ENCODE measurements around the gene MAST1.

Gene MAST1

DNA sequence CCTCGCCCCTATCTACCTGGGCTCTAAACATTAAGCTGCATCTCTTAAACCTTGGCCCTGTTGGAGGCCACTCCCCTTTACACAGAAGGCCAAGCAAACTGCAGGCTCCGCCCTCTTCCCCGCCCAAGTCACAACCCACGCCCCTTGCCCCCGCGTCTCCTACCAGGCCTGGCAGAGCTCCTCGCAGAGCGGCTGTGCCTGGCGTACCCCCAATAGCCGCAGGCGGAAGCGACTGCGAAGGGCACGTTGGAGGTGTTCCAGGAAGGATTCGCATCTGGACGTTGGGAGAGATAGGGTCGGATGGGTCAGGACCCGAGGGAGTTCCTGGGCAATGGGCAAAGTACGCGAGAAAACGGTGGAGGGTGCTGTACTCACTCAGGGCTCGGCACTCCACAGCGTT, 9.8 kb upstream of the MAST1 start (continued):
- TF ChIP-seq ZNF48 (tag by site-specific recombination; IDR thresholded peaks at IDR 0.05) (no peak), ZNF174 (tag by site-specific recombination; IDR thresholded peaks at IDR 0.05) (no peak), MYNN (tag by site-specific recombination; IDR thresholded peaks at IDR 0.05; ENCODE audit: borderline replicate concordance) (no peak), ZNF37A (tag by site-specific recombination; IDR thresholded peaks at IDR 0.05) (no peak), BCL6B (tag by site-specific recombination; IDR thresholded peaks at IDR 0.05) (no peak), ZNF596 (tag by site-specific recombination; IDR thresholded peaks at IDR 0.05) (no peak), ZNF350 (tag by site-specific recombination; IDR thresholded peaks at IDR 0.05) (no peak), ZBTB7A (tag by site-specific recombination; IDR thresholded peaks at IDR 0.05; ENCODE audit: low read depth) (no peak), ZNF600 (tag by site-specific recombination; IDR thresholded peaks at IDR 0.05) (peak; percentile 79), ZNF560 (tag by site-specific recombination; IDR thresholded peaks at IDR 0.05; ENCODE audit: borderline replicate concordance) (no peak), ZBTB17 (tag by site-specific recombination; IDR thresholded peaks at IDR 0.05) (peak; percentile 94), OSR2 (tag by site-specific recombination; IDR thresholded peaks at IDR 0.05) (no peak), GLIS2 (tag by site-specific recombination; IDR thresholded peaks at IDR 0.05) (0 out of 2 replicates have a peak, but pooled peaks have one; percentile 23), GLIS1 (tag by site-specific recombination; IDR thresholded peaks at IDR 0.05) (no peak), SP3 (tag by site-specific recombination; IDR thresholded peaks at IDR 0.05) (peak; percentile 73), ZNF473 (tag by site-specific recombination; IDR thresholded peaks at IDR 0.05) (no peak), ZNF707 (tag by site-specific recombination; IDR thresholded peaks at IDR 0.05) (no peak), ZNF112 (tag by site-specific recombination; IDR thresholded peaks at IDR 0.05) (no peak), ZNF670 (tag by site-specific recombination; IDR thresholded peaks at IDR 0.05; ENCODE audit: low read depth) (no peak), ZNF514 (tag by site-specific recombination; IDR thresholded peaks at IDR 0.05) (no peak), KLF9 (tag by site-specific recombination; IDR thresholded peaks at IDR 0.05; ENCODE audit: low read depth) (peak; percentile 68; the same call in 1 of the 2 replicates), ZSCAN23 (tag by site-specific recombination; IDR thresholded peaks at IDR 0.05) (no peak), ZEB2 (tag by site-specific recombination; IDR thresholded peaks at IDR 0.05) (peak; percentile 18; the same call in 1 of the 2 replicates), KLF8 (tag by site-specific recombination; IDR thresholded peaks at IDR 0.05) (0 out of 2 replicates have a peak, but pooled peaks have one; percentile 23)
- TF ChIP-seq, protein P1, sequence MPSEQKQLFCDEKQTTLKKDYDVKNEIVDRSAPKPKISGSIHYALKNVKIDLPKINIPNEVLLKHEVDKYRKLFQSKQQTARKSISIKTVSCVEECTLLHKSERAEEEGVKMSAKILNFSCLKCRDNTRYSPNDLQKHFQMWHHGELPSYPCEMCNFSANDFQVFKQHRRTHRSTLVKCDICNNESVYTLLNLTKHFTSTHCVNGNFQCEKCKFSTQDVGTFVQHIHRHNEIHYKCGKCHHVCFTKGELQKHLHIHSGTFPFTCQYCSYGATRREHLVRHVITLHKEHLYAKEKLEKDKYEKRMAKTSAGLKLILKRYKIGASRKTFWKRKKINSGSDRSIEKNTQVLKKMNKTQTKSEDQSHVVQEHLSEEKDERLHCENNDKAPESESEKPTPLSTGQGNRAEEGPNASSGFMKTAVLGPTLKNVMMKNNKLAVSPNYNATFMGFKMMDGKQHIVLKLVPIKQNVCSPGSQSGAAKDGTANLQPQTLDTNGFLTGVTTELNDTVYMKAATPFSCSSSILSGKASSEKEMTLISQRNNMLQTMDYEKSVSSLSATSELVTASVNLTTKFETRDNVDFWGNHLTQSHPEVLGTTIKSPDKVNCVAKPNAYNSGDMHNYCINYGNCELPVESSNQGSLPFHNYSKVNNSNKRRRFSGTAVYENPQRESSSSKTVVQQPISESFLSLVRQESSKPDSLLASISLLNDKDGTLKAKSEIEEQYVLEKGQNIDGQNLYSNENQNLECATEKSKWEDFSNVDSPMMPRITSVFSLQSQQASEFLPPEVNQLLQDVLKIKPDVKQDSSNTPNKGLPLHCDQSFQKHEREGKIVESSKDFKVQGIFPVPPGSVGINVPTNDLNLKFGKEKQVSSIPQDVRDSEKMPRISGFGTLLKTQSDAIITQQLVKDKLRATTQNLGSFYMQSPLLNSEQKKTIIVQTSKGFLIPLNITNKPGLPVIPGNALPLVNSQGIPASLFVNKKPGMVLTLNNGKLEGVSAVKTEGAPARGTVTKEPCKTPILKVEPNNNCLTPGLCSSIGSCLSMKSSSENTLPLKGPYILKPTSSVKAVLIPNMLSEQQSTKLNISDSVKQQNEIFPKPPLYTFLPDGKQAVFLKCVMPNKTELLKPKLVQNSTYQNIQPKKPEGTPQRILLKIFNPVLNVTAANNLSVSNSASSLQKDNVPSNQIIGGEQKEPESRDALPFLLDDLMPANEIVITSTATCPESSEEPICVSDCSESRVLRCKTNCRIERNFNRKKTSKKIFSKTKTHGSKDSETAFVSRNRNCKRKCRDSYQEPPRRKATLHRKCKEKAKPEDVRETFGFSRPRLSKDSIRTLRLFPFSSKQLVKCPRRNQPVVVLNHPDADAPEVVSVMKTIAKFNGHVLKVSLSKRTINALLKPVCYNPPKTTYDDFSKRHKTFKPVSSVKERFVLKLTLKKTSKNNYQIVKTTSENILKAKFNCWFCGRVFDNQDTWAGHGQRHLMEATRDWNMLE (tag by site-specific recombination; conservative IDR thresholded peaks at IDR 0.05; ENCODE audit: low read depth): no peak
- TF ChIP-seq, protein P2, sequence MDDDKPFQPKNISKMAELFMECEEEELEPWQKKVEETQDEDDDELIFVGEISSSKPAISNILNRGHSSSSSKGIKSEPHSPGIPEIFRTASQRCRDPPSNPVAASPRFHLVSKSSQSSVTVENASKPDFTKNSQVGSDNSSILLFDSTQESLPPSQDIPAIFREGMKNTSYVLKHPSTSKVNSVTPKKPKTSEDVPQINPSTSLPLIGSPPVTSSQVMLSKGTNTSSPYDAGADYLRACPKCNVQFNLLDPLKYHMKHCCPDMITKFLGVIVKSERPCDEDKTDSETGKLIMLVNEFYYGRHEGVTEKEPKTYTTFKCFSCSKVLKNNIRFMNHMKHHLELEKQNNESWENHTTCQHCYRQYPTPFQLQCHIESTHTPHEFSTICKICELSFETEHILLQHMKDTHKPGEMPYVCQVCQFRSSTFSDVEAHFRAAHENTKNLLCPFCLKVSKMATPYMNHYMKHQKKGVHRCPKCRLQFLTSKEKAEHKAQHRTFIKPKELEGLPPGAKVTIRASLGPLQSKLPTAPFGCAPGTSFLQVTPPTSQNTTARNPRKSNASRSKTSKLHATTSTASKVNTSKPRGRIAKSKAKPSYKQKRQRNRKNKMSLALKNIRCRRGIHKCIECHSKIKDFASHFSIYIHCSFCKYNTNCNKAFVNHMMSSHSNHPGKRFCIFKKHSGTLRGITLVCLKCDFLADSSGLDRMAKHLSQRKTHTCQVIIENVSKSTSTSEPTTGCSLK (tag by site-specific recombination; IDR thresholded peaks at IDR 0.05): no peak
- TF ChIP-seq, protein P3, sequence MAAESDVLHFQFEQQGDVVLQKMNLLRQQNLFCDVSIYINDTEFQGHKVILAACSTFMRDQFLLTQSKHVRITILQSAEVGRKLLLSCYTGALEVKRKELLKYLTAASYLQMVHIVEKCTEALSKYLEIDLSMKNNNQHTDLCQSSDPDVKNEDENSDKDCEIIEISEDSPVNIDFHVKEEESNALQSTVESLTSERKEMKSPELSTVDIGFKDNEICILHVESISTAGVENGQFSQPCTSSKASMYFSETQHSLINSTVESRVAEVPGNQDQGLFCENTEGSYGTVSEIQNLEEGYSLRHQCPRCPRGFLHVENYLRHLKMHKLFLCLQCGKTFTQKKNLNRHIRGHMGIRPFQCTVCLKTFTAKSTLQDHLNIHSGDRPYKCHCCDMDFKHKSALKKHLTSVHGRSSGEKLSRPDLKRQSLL (tag by site-specific recombination; IDR thresholded peaks at IDR 0.05): no peak
- TF ChIP-seq, protein P4, sequence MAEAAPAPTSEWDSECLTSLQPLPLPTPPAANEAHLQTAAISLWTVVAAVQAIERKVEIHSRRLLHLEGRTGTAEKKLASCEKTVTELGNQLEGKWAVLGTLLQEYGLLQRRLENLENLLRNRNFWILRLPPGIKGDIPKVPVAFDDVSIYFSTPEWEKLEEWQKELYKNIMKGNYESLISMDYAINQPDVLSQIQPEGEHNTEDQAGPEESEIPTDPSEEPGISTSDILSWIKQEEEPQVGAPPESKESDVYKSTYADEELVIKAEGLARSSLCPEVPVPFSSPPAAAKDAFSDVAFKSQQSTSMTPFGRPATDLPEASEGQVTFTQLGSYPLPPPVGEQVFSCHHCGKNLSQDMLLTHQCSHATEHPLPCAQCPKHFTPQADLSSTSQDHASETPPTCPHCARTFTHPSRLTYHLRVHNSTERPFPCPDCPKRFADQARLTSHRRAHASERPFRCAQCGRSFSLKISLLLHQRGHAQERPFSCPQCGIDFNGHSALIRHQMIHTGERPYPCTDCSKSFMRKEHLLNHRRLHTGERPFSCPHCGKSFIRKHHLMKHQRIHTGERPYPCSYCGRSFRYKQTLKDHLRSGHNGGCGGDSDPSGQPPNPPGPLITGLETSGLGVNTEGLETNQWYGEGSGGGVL (tag by site-specific recombination; IDR thresholded peaks at IDR 0.05): no peak
- TF ChIP-seq, protein P5, sequence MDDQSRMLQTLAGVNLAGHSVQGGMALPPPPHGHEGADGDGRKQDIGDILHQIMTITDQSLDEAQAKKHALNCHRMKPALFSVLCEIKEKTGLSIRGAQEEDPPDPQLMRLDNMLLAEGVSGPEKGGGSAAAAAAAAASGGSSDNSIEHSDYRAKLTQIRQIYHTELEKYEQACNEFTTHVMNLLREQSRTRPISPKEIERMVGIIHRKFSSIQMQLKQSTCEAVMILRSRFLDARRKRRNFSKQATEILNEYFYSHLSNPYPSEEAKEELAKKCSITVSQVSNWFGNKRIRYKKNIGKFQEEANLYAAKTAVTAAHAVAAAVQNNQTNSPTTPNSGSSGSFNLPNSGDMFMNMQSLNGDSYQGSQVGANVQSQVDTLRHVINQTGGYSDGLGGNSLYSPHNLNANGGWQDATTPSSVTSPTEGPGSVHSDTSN (CRISPR knock-in tag; IDR thresholded peaks at IDR 0.05): no peak
